Activated CD8-positive, alpha-beta memory T cell treated with anti-CD3 and anti-CD28 coated beads, Interleukin-2, amount 10 ng/mL, durations not matched to agents 7 days and 5 days (primary cell): ENCODE data around the gene DAZAP1. TPM values are rescaled to one million over a fixed set of nuclear protein-coding genes. Genes with fewer than 3 reads are reported as not detected.

Source experiments
- ATAC-seq: fragments of 150-1000 bp; cut with Tn5 transposase; one replicate; pipeline ENCODE4 v1.10.0; 2021; ENCODE audit warnings: moderate library complexity
- CTCF ChIA-PET: fragments of 350-600 bp; sonication (Branson Sonifier 250); formaldehyde crosslinking; loops from one replicate; lab custom pipeline; 2021; ENCODE audit warnings: antibody characterized with exemption; lab: Charles Lee
- DNase-seq: peaks from one replicate; pipeline ENCODE4 v3.0.0-alpha.2; 2020
- H3K27ac Mint-ChIP-seq: one replicate; pipeline ENCODE4 v1.8.0; 2021; ENCODE audit warnings: mild to moderate bottlenecking, mixed read lengths
- H3K27me3 Mint-ChIP-seq: one replicate; pipeline ENCODE4 v1.8.0; 2021; ENCODE audit warnings: mixed read lengths
- H3K36me3 Mint-ChIP-seq: one replicate; pipeline ENCODE4 v1.8.0; 2021; ENCODE audit warnings: mild to moderate bottlenecking, mixed read lengths
- H3K4me1 Mint-ChIP-seq: one replicate; pipeline ENCODE4 v1.8.0; 2021; ENCODE audit warnings: mixed read lengths
- H3K4me3 Mint-ChIP-seq: one replicate; pipeline ENCODE4 v1.8.0; 2021; ENCODE audit warnings: mild to moderate bottlenecking, moderate library complexity, mixed read lengths
- H3K9me3 Mint-ChIP-seq: one replicate; pipeline ENCODE4 v1.8.0; 2022; ENCODE audit warnings: low read depth, mixed read lengths
- total RNA-seq, 2 experiments: library from RNA; stranded (reverse); gene quantifications; one replicate each; pipeline ENCODE4 v1.2.3, GENCODE V29; 2021

DAZAP1 gene
- total RNA-seq, 2 experiments from 2014 or later: 275 to 283 TPM

DNA sequence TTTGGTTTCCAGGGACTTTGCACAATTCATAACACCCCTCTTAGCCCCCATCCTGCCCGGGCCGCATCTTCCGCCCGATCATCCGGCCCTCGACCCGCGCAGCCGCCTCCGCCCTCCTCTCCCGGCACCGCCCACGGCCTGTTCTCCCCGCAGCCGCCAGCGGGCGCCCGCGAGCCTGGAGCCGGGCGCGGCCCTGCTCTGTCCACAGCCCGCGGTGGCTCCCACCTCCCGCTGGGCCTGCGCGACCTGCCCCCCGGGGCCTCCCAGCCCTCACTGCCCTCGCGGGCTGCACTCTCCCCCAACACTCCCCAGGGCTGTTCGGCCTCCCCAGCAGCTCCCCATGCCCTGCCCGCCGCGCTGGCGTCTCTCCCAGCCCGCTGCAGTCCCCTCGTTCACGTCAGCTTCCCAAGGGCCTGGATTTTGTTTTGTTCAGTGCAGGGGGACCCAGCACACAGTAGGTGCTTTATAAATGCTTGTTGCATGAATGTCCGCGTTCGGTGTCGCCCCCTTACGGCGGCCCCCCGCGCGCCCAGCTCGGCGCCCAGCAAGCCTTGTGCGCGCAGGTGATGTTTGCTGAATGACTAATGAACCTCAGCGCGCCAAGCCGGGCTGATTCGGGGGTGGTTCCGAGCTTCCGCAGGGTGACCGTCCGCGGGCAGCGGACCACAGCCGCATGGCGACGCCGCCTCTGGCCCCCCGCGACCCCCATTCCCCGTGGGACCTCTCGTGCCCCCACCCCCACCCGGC, 38.0 kb downstream of the DAZAP1 start:
- Mint-ChIP-seq H3K9me3 (no peaks in the 10 kb centered on the region), H3K27me3 (peaks cover 32% of the 10 kb centered on the region), H3K36me3 (peaks cover 25% of the 10 kb centered on the region), H3K27ac (peak overlapping the region; percentile 75), H3K4me3 (peak overlapping the region; percentile 72), H3K4me1 (peaks cover 30% of the 10 kb centered on the region)
- ATAC-seq (peak; percentile 90), DNase-seq (peak; percentile 86)
- CTCF ChIA-PET: interaction anchor here (0.8 to 2.1 kb wide), 17 partner anchors 8 to 732 kb away, joined by 3 to 11 read pairs (median 4); partner anchors contain the start of genes PCSK4 and REEP6

DNA sequence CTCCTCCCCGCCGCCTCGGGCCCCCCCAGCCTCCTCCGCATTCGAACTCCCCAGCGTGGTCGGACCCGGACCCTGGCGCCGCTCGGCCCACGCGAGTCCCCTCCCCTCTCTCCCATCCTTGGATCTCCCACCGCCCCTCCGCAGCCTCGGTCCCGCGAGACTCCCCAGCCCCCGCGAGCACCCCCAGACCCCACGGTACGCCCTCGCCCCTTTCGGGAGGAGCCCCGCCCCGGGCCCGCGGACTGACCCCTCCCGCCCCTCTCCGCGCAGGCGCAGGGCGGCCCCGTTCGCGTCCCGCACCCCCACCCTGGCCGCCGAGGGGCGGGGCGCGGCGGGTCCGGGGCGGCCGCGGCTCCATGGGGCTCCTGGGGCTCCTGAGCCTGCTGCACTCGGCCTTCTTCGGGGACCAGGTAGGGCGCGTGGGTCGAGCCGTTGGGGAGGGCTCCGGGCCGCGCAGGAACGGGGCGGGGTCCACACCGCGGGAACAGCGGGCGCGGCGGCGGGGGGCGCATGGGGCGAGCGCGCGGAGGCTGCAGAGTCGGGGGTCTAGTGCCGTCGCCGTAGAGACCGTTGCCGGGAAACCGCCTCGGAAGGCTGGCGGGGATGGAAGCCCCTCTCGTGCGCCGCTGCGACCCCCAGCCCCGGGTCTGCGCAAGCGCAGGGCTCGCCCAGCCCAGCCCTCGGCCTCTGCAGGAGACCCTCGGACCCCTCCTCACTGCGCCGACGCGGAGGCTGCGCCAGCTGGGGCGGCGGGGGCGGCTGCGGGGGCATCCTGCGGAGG, 38.7 kb downstream of the DAZAP1 start:
- Mint-ChIP-seq H3K36me3 (peaks cover 17% of the 10 kb centered on the region), H3K9me3 (no peaks in the 10 kb centered on the region), H3K4me3 (no peak overlapping the region), H3K27ac (no peak overlapping the region), H3K4me1 (peaks cover 24% of the 10 kb centered on the region), H3K27me3 (peaks cover 40% of the 10 kb centered on the region)
- ATAC-seq (no peak), DNase-seq (no peak)
- CTCF ChIA-PET: interaction anchor here (0.9 to 2.1 kb wide), 13 partner anchors 8 to 732 kb away, joined by 3 to 11 read pairs (median 5); no protein-coding TSS in a partner anchor

DNA sequence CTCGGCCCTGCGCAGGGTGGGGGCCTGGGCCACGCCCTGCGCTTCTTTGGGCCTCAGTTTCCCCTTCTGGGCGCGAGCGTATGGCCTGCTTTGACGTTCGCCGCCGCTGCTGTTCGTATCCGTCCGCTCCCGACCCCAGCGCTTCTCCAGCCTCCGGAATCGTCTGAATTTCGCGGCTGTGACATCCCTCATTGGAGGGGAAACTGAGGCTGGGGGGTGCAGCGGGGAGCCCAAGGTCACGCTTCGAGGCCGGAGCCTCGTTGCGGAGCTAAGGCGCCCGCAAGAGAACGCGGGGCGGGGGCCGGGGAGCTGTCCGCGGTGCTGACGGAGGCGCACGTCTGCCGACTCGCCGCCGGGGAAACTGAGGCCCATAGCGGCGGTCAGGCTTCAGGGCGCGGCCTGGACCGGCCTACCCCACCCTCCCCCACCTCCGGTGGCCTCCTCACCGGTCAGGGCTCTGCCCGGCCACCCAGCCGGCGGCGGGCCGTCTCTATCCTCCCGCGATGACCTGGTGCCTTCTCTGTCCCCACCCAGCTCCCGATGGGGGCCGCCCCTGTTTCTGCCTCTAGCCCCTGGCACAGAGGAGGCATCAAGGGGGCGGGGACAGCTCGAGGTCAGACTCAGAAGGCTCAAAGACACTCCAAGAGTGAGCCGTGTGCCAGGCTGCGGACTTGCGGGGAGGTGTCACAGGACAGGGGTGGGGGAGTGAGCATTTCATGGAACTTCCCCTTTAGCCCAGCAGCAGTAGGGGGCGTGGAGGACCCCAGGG, 39.5 kb downstream of the DAZAP1 start:
- no peak for ATAC-seq
- DNase-seq: no peak
- peaks cover 46% of the 10 kb centered on the region for H3K27me3 Mint-ChIP-seq
- no peak overlapping the region for H3K4me3 Mint-ChIP-seq
- H3K27ac Mint-ChIP-seq: no peak overlapping the region
- H3K36me3 Mint-ChIP-seq: peaks cover 9% of the 10 kb centered on the region
- peaks cover 20% of the 10 kb centered on the region for H3K4me1 Mint-ChIP-seq
- no peaks in the 10 kb centered on the region for H3K9me3 Mint-ChIP-seq
- CTCF ChIA-PET: interaction anchor here (0.7 to 1.0 kb wide), 3 partner anchors 25 to 314 kb away, joined by 3 read pairs; no protein-coding TSS in a partner anchor

DNA sequence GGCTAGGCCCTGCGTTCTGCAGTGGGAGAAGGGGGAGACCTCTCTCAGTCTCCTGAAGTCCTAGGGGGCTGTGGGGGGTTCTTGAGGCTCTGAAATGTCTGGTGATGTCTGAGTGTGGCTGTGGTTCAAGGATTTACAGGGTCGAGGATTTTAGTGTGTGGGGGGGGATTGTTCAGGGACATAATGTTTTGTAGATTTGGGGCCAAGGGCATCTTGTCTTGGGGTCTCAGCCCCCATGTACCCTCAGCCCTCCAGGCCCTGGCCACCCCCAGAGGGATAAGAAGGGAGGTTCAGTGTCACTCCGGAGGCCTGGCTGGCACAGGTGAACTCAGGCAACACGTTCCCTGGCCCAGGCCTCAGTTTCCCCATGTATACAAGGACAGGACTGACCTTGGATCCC, 40.1 kb downstream of the DAZAP1 start:
- CTCF ChIA-PET: interaction anchor here (1.0 kb wide), 1 partner anchor 24 kb away, joined by 3 read pairs; no protein-coding TSS in a partner anchor
- H3K27ac Mint-ChIP-seq: no peak overlapping the region
- ATAC-seq (no peak), DNase-seq (no peak)
- no peaks in the 10 kb centered on the region for H3K9me3 Mint-ChIP-seq
- H3K36me3 Mint-ChIP-seq: peaks cover 3% of the 10 kb centered on the region
- peaks cover 48% of the 10 kb centered on the region for H3K27me3 Mint-ChIP-seq
- H3K4me3 Mint-ChIP-seq: no peak overlapping the region
- H3K4me1 Mint-ChIP-seq: peaks cover 20% of the 10 kb centered on the region

DNA sequence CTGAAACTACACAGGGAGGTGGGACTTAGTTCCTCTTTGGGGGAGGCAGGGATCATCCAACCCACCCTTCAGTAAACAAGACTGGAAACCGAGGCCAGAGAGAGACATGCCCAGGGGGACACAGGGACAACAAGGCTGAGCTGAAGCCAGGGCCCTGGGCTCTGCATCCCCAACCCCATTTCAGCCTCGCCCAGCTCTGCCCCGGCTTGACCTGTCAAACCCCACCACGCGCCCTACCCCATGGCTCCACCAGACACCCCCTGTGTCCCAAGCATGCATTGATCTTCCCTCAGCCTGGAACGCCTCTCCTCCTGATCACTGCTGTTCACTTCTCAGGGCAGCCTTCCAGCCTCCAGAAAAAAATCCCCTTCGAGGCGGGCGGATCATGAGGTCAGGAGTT, 40.6 kb downstream of the DAZAP1 start:
- Mint-ChIP-seq H3K27me3 (peaks cover 48% of the 10 kb centered on the region), H3K4me1 (peaks cover 18% of the 10 kb centered on the region), H3K9me3 (no peaks in the 10 kb centered on the region), H3K4me3 (no peak overlapping the region), H3K36me3 (no peaks in the 10 kb centered on the region), H3K27ac (no peak overlapping the region)
- CTCF ChIA-PET: no interaction called here
- DNase-seq (no peak), ATAC-seq (no peak)

DNA sequence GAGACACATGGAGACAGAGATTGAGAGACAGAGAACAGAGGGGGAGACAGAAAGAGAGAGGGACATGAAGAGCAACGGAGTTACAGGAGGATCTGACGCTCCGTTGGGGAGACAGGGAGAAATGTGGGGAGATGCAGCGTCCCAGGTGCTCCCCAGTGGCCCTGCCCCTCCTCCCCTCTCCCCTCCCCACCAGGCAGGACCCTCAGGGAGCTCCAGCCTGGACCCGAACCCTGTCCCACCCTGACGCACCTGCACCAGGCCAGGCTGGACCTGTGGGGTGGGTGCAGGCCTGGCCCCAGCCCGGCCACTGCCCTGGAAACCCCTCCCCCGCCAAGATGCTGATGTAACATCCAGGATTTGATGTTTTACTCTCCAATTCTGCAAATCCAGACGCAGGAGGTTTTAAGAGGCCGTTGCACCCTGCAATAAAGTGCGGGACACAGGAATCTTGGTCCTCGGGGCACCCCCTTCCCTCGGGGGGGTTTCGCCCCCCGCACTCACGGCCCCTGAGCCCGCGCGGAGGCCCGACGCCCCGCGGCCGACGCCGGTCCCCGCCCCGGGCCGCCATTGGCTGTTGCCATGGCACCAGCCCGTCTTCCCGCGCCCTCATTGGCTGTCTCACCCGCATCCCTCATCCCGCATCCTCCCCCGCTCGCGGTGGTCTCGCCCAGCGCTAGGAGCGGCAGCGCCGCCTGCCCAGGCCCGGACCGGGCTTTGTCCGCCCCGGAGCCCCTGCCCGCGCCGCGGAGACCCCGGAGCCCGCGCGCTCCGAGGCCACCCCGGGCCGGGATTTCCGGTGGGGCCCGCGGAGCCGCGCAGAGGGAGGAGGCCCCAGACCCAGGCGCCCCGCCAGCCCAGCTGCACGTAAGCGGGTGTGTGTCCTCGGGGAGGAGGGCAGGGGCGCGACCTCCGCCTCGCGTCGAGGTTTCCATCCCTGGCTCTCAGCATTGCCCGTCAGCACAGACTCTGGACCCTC, 42.4 kb downstream of the DAZAP1 start, which contains the start of gene APC2:
TSS of gene APC2 (plus strand) at position 655 of the 976 bp plus-strand sequence. CDS start 2,881 bp downstream, outside the sequence.
- ATAC-seq: peak; percentile 25
- no peak for DNase-seq
- Mint-ChIP-seq H3K27ac (no peak within 1 kb of the TSS), H3K27me3 (peaks cover 55% of the 10 kb centered on the region), H3K4me1 (peaks cover 13% of the 10 kb centered on the region), H3K4me3 (no peak within 1 kb of the TSS), H3K9me3 (no peaks in the 10 kb centered on the region), H3K36me3 (no peaks in the 10 kb centered on the region)
- CTCF ChIA-PET: interaction anchor here (0.8 to 1.6 kb wide), 2 partner anchors 11 to 16 kb away, joined by 3 to 4 read pairs; no protein-coding TSS in a partner anchor

DNA sequence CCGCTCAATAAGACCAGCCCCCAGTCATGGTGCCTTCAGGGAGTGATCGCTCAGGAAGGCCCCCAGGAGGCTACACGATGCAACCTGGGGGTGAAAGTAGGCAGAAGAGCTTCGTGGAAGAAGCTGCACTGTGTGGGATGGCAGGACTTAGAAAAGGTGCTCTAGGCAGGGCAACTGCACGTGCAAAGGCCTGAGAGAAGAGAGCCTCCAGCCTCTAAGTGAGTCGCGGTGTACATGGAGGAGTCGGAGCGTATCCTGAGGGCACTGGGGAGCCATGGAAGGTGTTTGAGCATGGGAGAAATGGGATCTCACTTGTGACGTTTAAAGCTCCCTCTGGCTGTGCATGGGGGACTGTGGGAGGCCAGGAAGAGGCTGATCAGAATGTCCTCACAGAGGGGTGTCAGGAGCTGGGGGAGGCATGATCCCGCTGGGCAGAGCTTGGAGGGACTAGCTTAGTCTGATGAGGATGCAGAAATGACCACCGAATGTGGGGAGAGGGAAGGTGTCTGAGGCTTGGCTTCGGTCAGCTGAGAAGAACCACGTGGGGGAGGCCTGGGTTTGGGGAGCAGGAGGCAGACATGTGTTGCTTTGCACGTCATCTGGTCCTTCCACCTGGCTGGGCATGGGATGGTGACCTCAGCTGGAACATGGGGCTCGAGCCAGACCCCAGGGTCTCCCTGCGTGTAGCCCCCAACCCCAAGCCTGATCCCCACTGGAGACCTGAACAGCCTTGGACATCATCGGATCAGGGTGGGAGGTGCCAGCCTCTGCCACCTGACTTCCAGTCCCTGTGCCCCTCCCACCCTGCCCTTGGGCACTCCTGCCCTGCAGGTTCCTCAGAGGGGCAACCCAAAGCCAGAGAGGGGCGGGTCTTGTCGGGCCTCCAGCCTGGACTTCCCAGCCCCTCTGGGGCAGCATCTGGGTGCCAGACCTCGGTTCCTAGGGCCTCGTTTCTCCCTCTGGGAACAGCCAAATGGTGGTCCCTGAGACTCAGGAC, 43.6 kb downstream of the DAZAP1 start:
- H3K36me3 Mint-ChIP-seq: no peaks in the 10 kb centered on the region
- H3K9me3 Mint-ChIP-seq: no peaks in the 10 kb centered on the region
- DNase-seq (no peak), ATAC-seq (no peak)
- CTCF ChIA-PET: interaction anchor here (0.8 to 1.6 kb wide), 2 partner anchors 12 to 15 kb away, joined by 3 to 4 read pairs; no protein-coding TSS in a partner anchor
- peaks cover 15% of the 10 kb centered on the region for H3K4me1 Mint-ChIP-seq
- peaks cover 62% of the 10 kb centered on the region for H3K27me3 Mint-ChIP-seq
- H3K27ac Mint-ChIP-seq: no peak overlapping the region
- no peak overlapping the region for H3K4me3 Mint-ChIP-seq

DNA sequence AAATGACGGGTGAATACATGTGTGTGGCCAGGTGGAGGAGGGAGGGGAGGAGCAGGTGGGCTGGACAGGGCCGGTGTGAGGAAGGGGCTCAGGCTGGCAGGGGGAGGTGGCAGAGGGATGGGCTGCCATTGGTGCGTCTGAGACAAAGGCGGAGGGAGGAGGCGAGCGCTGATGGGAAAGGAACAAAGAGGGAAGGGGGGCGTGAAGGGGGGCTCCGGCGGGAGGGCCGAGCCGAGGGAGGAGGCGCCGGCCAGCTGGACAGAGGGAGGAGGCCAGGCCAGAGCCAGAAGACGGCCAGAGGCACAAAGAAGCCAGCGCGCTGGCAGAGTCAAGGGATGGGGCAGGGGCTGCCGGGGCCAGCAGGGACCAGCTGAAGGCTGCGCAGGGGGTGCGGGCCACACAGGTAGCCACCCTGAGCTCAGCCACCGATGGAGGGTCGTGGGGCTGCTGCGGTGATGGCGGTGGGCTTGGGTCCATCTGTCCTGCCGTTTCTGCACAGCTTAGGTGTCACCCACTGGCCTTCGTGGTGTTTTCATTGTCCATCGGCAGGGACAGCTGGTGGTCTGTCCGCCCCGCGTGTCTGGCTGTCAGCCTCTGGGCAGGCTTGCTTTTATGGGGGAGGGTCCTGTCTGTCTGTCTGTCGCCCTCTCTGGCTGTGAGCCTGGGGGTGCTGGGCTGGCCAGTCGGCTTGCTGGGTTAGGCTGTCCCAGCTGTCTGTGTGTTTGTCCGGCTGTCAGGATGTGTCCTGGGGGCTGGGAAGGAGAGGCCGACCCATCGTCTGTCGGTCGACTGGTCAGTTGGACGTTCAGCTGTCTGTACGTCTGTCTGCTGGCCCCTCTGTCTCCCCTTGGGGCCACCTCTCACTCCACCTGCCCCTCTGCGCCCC, 44.8 kb downstream of the DAZAP1 start:
- CTCF ChIA-PET: interaction anchor here (1.4 kb wide), 1 partner anchor 94 kb away, joined by 3 read pairs; no protein-coding TSS in a partner anchor
- H3K4me1 Mint-ChIP-seq: peaks cover 15% of the 10 kb centered on the region
- H3K36me3 Mint-ChIP-seq: no peaks in the 10 kb centered on the region
- no peak overlapping the region for H3K27ac Mint-ChIP-seq
- H3K9me3 Mint-ChIP-seq: no peaks in the 10 kb centered on the region
- H3K27me3 Mint-ChIP-seq: peaks cover 58% of the 10 kb centered on the region
- no peak for DNase-seq
- ATAC-seq: no peak
- H3K4me3 Mint-ChIP-seq: no peak overlapping the region

DNA sequence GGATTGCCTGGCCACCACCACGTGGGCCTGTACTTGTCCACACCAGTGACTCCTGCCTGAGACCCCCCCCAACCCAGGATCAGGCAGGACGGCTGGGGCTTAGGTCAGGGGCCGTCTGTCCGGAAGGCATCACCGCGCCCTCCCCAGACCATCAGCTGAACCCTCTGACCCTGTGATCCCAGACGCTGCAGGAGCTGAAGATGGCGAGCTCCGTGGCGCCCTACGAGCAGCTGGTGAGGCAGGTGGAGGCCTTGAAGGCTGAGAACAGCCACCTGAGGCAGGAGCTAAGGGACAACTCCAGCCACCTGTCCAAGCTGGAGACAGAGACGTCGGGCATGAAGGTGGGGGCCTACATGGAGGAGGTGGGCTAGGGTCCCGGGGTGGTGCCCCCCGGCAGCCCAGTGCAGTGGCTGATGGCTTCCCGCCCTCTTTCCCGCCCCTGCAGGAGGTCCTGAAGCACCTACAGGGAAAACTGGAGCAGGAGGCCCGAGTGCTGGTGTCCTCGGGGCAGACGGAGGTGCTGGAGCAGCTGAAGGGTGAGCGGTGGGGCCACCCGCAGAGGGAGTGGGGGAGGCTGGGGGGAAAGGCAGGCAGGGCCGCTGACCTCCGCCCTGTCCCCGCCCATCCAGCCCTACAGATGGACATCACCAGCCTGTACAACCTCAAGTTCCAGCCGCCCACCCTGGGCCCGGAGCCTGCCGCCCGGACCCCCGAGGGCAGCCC, 45.6 kb downstream of the DAZAP1 start:
- CTCF ChIA-PET: interaction anchor here (1.2 to 2.1 kb wide), 3 partner anchors 8 to 93 kb away, joined by 3 to 11 read pairs (median 3); no protein-coding TSS in a partner anchor
- ATAC-seq (no peak), DNase-seq (no peak)

More for the DNA sequence above, 45.6 kb downstream of the DAZAP1 start:
- Mint-ChIP-seq H3K4me3 (no peak overlapping the region), H3K27ac (no peak overlapping the region), H3K36me3 (no peaks in the 10 kb centered on the region), H3K9me3 (no peaks in the 10 kb centered on the region), H3K27me3 (peaks cover 55% of the 10 kb centered on the region), H3K4me1 (peaks cover 15% of the 10 kb centered on the region)
